ENCODE data around the gene CLSTN2. TPM values are rescaled to one million over a fixed set of nuclear protein-coding genes. Genes with fewer than 3 reads are reported as not detected.
A peak's percentile ranks its signal among the peaks of the same experiment; 100 is the strongest.

CLSTN2 gene
- total RNA-seq, 1 donor from 2014 or later: 49.7 TPM

- DNase-seq (ENCODE audit: low read depth): no peak
Measured at GRCh38 chr3:139944256-139944910, 9.4 kb downstream of the CLSTN2 start.

- DNase-seq (ENCODE audit: low read depth): no peak
Measured at GRCh38 chr3:139945386-139945785, 10.4 kb downstream of the CLSTN2 start.

- DNase-seq (ENCODE audit: low read depth): no peak
Measured at GRCh38 chr3:139945942-139946341, 11.0 kb downstream of the CLSTN2 start.

GRCh38 chr3:139948467-139948866 lies 13.5 kb downstream of the CLSTN2 start:
- DNase-seq (ENCODE audit: low read depth): no peak

- DNase-seq (ENCODE audit: low read depth): no peak
Measured at GRCh38 chr3:139948898-139949297, 13.9 kb downstream of the CLSTN2 start.

- DNase-seq (ENCODE audit: low read depth): peak; percentile 25
Measured at GRCh38 chr3:139953131-139953910, 18.3 kb downstream of the CLSTN2 start.

- DNase-seq (ENCODE audit: low read depth): no peak
Measured at GRCh38 chr3:139954146-139954860, 19.3 kb downstream of the CLSTN2 start.

- DNase-seq (ENCODE audit: low read depth): no peak
Measured at GRCh38 chr3:139957844-139958243, 22.9 kb downstream of the CLSTN2 start.

GRCh38 chr3:139969386-139969785 lies 34.4 kb downstream of the CLSTN2 start:
- DNase-seq (ENCODE audit: low read depth): no peak

- peak; percentile 6 for DNase-seq (ENCODE audit: low read depth)
Measured at GRCh38 chr3:139970526-139970925, 35.5 kb downstream of the CLSTN2 start.

GRCh38 chr3:139974809-139975425 lies 39.9 kb downstream of the CLSTN2 start:
- no peak for DNase-seq (ENCODE audit: low read depth)

- no peak for DNase-seq (ENCODE audit: low read depth)
Measured at GRCh38 chr3:139975594-139976365, 40.8 kb downstream of the CLSTN2 start.

GRCh38 chr3:139978966-139979365 lies 44.0 kb downstream of the CLSTN2 start:
- no peak for DNase-seq (ENCODE audit: low read depth)

GRCh38 chr3:139979991-139980390 lies 45.0 kb downstream of the CLSTN2 start:
- no peak for DNase-seq (ENCODE audit: low read depth)

- DNase-seq (ENCODE audit: low read depth): peak; percentile 25
Measured at GRCh38 chr3:139982404-139982803, 47.4 kb downstream of the CLSTN2 start.

- DNase-seq (ENCODE audit: low read depth): no peak
Measured at GRCh38 chr3:139985576-139985975, 50.6 kb downstream of the CLSTN2 start.

- no peak for DNase-seq (ENCODE audit: low read depth)
Measured at GRCh38 chr3:139987908-139988307, 52.9 kb downstream of the CLSTN2 start.

- DNase-seq (ENCODE audit: low read depth): no peak
Measured at GRCh38 chr3:139988472-139989156, 53.6 kb downstream of the CLSTN2 start.

GRCh38 chr3:139994891-139995290 lies 59.9 kb downstream of the CLSTN2 start:
- DNase-seq (ENCODE audit: low read depth): no peak

GRCh38 chr3:140004271-140004670 lies 69.3 kb downstream of the CLSTN2 start:
- DNase-seq (ENCODE audit: low read depth): no peak

- no peak for DNase-seq (ENCODE audit: low read depth)
Measured at GRCh38 chr3:140006331-140006730, 71.3 kb downstream of the CLSTN2 start.

Measured in renal cortical epithelial cell (primary cell).